8988T (cell line): Measurements from ENCODE around the gene FGFRL1.
A peak's percentile ranks its signal among the peaks of the same experiment; 100 is the strongest.

Source experiments
- DNase-seq: peaks from one replicate; pipeline ENCODE4 v3.0.0; 2011

The FGFRL1 gene

GRCh38 chr4:1055721-1056590 lies 44.5 kb downstream of the FGFRL1 start:
- no peak for DNase-seq

DNA sequence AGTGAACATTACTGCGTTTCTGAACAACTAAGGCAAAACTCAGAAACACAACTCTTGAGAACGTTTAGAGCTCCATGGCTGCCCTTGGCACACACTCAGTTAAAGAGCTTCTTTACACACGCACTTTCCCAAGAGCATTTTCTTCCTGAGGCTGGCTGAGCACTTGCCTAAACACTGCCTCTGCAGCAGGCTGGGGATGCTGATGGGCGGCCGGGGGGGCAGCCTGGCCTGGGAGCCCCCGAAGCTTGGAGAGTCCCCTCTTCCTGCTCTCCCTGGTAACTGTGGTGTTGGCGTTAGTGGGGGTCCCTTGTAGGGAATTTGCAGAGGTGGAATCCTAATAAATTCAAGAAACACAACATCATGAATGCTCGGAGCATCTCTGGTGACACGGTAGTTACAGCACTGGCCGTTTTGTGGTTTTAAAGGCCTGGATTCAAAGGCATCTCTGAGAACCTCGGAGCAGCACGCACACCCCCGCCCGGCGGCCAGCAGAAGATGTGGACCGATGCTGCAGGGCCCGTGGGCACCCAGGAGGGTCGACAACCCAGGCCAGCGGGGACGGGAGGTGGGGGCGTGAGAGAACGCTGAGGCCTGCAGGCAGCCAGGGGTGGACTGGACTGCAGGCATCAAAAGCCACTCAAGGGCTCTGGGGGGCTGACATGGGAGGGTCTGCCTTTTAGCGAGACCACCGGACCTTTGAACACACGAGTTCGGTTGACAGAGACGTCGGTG lies 45.4 kb downstream of the FGFRL1 start:
- no peak for DNase-seq

DNA sequence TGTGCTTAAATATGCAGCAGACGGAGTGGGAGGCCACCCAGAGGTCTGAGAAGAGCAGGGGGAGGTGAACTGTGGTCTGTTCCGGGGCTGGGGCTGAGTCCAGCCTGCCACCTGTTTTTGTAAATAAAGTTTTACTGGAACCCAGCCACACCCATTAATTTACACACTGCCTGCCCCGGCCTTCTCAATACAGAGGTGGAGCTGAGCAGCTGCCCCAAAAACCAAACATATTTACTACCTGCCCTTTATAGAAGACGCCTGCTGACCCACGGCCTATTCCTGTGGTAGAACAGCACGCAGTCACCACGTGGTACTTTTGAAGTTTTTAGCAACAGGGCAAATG lies 45.9 kb downstream of the FGFRL1 start:
- no peak for DNase-seq

DNA sequence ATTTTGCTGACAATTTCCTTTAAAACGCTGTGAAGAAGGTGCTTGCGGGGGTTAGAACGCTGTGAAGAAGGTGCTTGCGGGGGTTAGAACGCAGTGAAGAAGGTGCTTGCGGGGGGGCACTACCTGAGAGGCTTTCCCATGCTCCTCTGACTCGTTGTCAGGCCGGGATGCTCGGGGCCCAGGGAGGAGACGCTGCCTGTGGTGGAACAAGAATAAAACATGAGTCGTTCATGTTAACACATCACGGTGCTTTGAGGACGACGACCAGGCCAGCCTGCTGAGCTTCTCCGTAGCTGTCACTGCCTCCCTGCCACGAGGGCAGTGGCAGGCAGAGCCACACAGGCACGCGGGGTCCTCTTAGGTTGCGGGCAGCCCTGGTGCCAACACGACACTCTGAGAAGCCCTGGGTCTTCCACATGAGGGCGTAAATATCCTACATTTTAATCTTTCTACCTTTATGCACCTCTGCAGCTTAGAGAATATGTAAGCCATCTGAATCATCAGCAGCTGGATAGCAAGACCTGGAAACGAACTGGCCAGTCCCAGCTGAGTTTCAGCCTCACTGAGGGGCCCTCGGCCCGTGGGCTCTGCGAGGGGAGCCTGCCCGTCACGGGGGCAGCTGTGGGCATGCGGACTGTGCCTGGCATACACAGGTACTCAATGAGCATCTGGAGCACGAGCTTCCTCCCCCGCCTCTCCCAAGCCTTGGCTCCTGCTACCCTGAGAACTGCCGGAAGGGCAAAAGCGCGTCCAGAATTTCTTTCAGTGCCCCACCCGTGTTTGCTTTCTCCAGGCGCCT lies 47.0 kb downstream of the FGFRL1 start:
- DNase-seq, result no peak

DNA sequence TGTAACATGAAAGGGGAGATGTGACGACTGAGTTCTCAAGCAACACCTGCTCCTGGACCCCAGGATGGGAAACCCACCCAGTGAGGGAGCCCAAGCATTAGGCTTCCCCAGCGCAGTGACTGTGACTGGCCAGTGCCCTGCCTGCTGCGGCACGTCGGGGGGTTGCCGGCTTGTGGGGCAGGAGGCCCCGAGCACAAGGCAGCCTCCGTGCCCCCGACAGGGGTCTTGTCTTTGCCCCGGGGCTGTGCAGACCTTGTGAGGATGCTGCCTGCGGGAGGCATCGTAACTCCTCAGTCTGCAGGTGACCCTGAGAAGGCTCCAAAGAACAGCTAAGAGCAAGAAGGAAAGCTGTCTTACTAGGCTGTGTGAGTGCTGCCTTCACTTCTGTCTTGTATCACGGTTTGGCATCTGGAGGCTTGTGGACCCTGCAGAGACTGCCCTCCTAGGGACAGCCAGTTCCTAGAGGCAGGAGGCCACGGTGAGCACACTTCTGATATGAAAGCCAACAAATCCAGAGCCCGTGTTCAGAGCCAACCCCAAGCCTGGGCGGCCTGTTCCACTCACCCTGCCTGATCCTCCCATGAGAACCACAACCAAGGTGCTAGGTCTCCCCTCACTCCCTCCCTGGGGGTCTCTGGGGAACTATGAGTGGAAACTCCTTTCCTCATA lies 47.7 kb downstream of the FGFRL1 start:
- no peak for DNase-seq

DNA sequence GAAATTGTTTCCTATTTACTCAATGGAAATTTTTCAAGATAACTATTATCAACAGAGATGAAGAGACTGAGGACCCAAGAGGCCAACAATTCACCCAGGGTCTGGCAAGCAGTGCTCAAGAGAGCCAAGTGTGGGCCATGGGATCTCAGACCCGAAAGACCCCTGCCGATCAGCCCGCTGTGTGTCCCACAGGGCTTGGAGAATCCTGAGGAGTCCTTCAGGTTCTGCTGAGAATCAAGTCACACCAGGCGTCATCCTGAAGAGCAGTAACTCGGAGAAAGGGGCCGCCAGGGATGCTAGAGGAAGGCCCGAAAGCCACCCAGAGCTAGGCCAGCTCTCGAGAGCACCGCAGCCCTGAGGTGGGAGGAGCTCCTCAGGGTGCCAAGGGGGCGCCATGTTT lies 48.7 kb downstream of the FGFRL1 start:
- no peak for DNase-seq

GRCh38 chr4:1060621-1061020 lies 49.2 kb downstream of the FGFRL1 start:
- DNase-seq, result no peak

DNA sequence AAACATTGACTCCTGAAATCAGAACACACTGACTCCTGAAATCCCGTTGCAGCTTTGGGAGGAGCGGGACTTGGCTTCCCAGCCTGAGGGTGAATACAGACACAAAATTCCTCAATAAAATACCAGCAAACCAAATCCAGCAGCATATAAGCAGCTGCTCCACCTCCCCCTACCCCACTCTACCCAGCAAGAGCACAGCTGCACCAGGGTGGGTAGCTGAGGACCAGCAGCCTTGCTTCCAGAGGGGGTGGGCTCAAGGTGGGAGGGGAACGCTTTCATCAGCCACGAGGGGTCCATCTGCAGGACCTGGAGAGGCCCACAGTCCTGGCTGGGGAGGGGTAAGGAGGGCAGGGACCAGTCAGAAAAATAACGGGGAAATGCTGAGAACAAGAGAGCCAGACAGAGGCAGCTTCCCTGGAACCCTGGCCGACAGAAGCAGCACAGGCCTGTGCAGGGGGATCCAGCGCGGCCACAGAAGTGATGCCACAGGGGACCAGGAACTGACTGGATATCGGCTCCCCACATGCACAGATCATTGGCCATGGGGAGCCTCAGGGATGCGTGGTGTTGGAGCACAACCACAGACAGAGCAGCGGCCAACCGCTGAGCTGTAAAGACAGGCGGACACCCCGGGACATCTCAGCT lies 49.8 kb downstream of the FGFRL1 start:
- DNase-seq, result no peak

DNA sequence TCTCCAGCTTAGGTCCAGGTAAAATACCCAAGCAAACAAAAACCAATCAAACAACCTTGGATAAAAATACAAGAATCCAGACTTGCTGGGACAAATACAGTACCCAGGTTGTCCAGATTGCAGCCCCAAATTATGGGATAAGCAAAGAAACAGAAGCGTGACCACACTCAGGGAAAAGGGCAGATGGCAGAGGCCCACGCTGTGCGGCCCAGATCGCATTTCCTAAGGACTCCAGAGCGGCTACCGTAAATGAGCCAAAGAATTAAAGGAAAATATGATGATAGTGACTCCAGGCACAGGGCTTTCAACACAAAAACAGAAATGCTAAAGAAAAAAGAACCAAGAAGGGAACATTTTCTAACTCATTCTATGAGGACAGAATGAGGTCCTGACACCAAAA lies 50.3 kb downstream of the FGFRL1 start:
- no peak for DNase-seq

- no peak for DNase-seq
Observed at GRCh38 chr4:1062419-1062818, 51.0 kb downstream of the FGFRL1 start.

DNA sequence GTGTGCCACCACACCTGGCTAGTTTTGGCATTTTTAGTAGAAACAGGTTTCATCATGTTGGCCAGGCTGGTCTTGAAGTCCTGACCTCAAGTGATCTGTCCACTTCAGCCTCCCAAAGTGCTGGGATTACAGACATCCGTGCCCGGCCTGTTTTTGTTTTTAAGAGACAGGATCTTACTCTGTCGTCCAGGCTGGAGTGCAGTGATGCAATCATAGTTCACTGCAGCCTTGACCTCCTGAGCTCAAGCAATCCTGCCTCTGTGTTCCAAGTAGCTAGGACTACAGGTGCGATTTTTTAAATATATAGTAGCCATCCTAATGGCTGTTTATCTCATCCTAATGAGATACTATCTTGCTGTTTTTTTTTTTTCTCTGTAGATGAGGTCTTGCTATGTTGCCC lies 54.3 kb downstream of the FGFRL1 start:
- DNase-seq, result no peak

DNA sequence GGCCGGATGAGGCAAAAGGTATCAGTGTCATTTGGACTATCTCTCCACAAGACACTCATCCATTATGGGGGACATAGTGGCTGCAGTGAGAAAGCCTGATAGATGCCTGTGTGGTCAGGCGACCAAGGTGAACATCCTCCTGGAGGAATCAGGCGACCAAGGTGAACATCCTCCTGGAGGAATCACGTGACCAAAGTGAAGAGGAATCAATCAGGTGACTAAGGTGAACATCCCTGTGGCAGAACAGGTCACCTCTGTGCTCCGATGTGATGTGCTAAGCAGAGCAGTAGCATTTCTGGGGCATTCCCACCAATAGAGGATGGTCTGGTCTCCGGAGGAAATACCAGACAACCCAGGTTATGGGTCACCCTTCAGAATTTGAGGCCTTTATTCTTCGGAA lies 58.0 kb downstream of the FGFRL1 start:
- DNase-seq, result no peak

- DNase-seq, result peak; percentile 73
Observed at GRCh38 chr4:1072830-1073446, 61.5 kb downstream of the FGFRL1 start.

DNA sequence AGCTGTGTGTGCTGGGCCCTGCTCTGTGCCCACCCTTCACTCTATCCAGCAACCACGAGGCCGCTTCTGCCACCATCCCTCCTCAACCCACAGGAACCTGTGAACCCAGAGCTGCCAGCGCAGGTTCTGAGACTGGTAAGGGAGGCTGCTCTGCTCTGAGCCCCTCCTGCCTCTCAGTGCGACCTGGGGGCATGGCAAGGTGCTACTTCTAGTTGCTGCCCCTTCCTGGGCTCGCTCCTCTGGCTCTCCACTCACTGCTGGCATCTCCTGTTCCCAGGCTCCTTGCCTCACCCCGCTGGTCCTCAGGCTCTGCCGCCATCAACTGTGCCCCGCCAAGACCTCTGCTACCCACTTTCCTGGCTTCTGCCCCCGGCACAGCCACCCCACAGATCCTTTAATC lies 62.7 kb downstream of the FGFRL1 start:
- no peak for DNase-seq

- no peak for DNase-seq
Observed at GRCh38 chr4:1075225-1075624, 63.8 kb downstream of the FGFRL1 start.

- no peak for DNase-seq
Observed at GRCh38 chr4:1075809-1076699, 64.6 kb downstream of the FGFRL1 start.
